GM19438 (cell line): ENCODE data around the gene MYL5.
"Not testable (repeated sequence)": the region's sequence is repeated elsewhere in the genome, so short reads cannot be mapped to it uniquely, and the experiment has no call there.

Source experiments
- ATAC-seq: cut with Tn5 transposase; IDR thresholded peaks from one replicate; pipeline ENCODE4 v1.9.1; 2021; ENCODE audit warnings: low read depth; ENCODE audit not compliant: unreplicated experiment

Gene MYL5

GRCh38 chr4:683982-684622 lies 9.8 kb downstream of the MYL5 start:
- ATAC-seq = no peak

GRCh38 chr4:684623-685327 lies 10.4 kb downstream of the MYL5 start:
- ATAC-seq = no peak

GRCh38 chr4:685679-686412 lies 11.5 kb downstream of the MYL5 start:
- no peak for ATAC-seq

GRCh38 chr4:686413-687040 lies 12.2 kb downstream of the MYL5 start:
- no peak for ATAC-seq

DNA sequence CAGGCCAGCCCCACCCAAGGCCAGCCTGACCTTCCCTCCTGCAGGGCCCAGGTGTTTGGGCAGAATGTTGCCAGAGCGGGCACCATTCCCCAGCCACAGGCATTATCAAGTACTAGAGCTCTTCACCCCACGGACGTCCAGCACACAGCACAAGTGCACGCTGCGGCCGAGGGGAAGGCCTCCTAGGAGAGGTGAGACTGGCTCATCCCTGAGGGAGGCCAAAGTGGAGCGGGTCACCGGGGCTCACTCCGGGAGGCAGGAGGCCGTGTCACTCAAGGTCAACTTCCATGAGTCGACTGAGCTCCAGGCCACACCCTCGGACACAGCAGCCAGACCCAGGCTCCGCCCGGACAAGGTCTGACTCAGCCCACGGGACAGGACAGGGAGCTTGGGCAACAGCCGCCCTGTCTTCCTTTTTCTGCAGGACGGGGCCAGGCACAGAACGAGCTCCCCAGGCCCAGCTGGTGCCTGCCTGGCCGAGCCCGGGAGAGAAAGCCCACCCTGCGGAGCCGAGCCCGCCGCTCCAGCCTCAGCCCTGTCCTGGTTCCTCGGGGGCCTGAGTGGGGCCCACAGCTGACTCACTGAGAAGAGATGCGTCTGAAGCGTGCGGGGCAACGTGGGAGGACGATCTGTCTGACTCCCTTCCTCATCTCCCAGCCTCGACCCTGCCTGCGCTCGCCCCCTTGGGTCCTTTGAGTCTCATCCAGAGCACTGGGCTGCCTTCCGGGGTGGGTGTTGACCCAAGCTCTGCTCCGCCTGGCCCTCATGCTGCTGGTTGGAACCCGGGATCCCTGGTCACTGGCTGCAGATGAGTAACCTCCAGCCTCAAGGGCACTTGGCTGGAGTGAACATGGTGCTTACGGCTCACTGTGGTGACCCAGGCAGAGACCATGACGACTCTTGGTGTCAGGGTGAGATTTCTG lies 13.0 kb downstream of the MYL5 start:
- no peak for ATAC-seq

DNA sequence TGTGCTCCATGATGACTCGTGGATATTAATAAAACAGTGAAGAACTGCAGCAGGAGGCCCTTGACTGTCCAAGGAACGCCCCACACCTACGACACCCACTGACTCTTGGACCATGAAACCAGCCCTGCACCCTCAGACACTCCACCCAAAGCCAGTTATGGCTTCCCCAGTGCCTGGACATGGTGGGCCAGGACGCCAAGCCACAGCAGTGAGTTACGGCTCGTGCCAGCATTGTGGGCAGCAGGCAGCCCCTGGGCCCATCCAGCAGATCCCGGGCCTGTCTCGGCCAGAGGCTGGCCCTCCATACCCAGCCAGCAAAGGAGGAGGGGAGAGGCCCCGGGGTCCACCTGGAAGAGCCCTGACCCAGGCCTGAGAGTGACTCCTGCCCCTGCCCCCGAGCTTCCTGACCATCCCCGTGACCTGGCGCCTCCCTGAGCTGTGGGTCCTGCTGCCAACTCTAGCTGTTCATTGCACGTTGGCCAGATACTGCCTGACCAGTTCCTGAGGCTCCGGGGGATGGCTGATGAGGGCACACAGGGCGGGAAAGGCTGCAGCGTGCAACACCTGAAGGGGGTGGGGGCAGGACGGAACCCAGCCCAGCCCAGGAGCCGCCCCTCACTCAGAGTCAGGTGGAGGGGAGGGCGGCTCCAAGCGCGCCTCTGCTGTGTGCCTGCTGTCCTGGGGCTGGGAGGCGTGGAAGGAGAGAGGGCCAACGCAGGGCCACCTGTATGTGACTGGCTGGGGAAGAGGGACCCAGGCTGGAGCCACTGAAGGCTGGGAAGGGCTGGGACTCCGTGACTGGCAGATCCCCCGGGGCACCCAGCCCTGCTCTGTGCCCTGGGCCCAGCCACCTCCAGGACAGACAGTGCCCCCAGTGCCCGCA lies 13.9 kb downstream of the MYL5 start:
- no peak for ATAC-seq

- no peak for ATAC-seq
Measured at GRCh38 chr4:688854-689681, 14.7 kb downstream of the MYL5 start, which contains the start of gene SLC49A3. Gene SLC49A3, minus strand, starts transcription at chr4:689151. Its CDS starts 24 bp downstream, at chr4:689127.

GRCh38 chr4:689723-690122 lies 15.4 kb downstream of the MYL5 start:
- ATAC-seq = no peak

GRCh38 chr4:692771-693554 lies 18.6 kb downstream of the MYL5 start:
- no peak for ATAC-seq

DNA sequence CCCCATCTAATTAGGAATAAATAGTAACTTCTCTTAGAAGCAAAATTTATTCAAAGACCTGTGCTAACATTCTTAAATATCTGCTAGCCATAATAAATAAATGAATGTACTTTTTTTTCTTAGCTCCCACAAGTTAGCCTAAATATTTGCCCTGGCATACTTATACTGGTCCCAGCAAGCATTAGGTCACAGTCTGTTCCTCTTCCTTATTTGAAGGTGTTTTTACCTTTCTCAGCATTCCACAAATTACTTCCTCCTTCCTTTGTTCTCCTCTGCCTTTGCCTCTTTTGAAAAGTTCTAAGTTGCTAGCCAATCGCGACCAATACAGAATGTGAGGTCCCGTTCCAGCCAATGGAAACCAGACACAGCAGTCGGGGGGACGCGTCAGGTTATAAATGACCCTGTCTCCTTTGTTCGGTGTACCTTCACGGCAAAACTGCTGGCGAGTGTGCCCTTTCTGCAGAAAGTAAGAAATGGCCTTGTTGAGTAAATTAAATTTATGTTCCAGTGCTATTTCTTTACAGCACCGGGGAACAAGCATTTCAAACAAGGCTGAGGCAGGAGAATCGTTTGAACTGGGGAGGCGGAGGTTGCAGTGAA lies 20.1 kb downstream of the MYL5 start:
- ATAC-seq = not testable (repeated sequence)

DNA sequence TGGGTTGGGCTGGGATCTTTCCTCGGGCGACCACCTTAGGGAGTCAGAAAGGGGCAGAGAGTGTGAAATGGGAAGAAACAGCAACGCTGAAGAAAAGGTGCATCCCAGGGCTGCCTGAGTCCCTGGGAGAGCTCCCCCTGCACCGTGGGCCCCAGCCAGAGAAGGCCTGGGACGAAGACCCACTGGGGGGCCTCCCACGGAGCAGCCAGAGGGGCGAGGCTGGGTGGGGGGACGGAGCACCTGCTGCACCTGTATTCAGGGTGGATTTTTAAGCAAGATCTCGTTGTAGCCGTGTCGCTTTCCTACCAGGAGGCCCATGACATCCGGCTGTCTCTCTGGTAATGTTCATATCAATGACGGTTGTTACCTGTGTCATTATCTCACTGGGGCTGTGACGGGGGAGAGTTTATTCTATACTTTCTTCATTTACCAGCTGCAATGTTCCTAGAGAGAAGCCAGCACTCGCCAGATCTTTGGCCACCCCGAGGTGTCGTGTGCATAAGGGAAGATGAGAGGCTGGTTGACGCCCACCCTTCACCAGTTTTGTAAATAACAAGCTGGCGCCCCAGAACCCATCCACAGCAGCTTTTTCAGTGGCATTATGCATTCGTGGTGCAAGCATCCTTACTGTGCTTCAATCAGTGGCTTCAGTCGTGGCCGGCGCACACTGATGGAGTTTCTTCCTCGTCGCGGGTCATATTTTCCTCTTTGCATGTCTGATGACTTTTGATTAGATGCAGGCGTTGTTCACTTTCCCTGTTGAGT lies 25.7 kb downstream of the MYL5 start:
- no peak for ATAC-seq

DNA sequence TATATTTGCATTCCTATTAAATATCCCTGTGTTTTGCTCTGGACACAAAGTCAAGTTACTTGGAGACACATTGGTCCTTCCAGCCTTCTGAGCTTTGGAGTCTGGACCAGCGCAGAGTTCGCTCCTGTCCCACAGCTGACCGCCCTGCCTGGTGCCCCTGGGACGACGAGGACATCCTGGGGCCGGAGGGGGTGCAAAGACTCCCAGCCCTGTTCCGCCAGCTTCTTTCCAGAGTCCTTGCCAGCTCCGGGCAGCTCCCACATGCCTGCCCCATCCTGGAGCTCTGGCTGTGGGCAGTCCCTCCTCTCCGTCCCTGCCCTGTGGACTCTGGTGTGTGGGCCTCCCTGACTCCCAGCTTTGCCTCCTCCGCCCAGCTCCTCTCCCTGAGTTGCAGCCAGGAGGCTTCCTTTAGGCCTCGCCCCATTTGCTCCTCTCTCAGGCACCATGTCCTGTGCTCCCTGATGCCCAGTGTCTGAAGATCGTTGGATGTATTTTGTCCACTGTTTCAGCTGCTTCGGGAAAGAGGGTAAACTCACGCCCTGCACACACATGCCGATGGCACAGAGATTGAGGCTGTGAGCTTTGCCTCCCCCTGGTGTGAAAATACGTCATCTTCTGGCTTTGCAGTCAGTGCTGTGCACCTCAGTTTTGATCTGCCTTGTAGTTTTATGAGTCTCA lies 26.4 kb downstream of the MYL5 start:
- no peak for ATAC-seq

DNA sequence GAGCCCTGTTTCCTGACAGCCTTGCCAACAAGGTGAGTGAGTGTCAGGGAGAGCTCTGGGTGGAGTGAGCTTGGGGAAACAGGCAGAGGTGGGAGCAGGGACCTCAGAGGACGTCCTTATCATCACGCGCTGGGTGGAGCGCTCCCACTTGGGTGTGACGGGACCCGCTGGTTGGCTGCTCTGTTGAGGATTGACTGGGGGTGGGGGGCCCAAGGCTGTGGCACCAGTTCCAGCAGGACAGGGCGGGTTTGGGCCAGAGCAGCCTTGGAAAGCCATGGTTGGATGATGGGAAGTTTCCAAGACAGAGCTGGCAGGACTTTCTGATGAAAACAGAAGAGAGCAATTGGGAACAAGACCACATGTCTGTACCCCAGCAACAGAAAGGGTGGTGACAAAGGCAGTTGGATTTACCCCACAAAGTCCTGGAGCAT lies 28.3 kb downstream of the MYL5 start:
- no peak for ATAC-seq

DNA sequence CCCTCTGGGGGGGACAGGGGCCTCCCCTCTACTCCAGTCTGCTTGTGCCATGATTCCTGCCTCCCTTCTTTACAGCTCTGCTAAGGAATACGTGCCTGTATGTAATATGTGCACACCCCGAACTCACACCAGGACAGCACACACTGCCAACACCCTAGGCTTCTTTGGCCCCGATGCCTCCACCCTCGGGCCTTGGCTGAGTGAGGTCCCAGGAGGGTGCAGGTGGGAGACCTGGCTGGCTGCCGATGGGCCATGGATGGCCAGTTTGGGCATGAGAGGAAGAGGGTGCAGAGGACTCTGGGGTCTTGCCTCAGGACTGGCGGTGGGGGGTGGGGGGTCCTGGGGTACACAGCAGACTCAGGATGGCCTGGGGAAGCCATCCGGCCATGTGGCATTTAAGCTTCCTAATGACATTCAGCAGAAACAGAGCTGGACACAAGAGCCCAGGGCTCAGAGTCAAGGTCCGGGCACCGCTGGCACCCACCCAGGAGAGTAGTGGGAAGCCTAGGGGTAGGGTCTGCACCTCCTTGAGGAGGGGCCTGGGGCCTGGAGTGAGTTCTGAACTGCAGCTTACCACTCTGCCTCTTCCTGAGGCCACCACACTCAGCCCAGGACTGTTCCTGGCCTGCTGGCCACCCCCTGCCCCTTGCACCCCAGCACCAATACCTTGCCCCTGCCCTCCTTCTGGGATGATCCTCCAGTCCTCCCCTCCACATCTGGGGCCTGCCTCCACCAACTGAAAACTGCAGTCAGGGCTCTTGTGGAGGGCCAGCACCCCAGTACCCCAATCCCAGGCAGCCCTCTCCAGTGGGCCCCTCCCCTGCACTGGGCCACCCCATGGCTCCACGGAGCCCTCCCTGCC lies 29.2 kb downstream of the MYL5 start:
- no peak for ATAC-seq
